NCI-H748 (cell line): ENCODE measurements around the gene NF1.

Source experiments
- DNase-seq: peaks from one replicate; lab custom pipeline; 2025; ENCODE audit not compliant: unreplicated experiment; lab: John Stamatoyannopoulos, UW

The NF1 gene

GRCh38 chr17:31424944-31425281 is 330.1 kb downstream of the NF1 start:
- DNase-seq: no peak

GRCh38 chr17:31425282-31426040 is 330.7 kb downstream of the NF1 start:
- DNase-seq: no peak
